Kidney (tissue), 14 donors: ENCODE results near the gene NEDD1. TPM values are rescaled to one million over a fixed set of nuclear protein-coding genes. Genes with fewer than 3 reads are reported as not detected.

Source experiments
- DNase-seq, 5 donors: peaks; one replicate each; pipeline ENCODE4 v3.0.0-alpha.2; 2013 to 2020
- FAIRE-seq: peaks from 2 replicates; lab custom pipeline; 2012; peaks lifted over from hg19 to GRCh38; lab: Jason Lieb, UNC
- H3K27ac ChIP-seq, 2 donors: one replicate each; pipeline ENCODE4 v1.7.0; 2013; ENCODE audit warnings: low read depth in 2 of 2, low read length in 2 of 2, inconsistent platforms in 1 of 2
- H3K27me3 ChIP-seq: one replicate; pipeline ENCODE4 v1.7.1; 2013; ENCODE audit warnings: low read length, inconsistent platforms; ENCODE audit not compliant: control insufficient read depth, insufficient read depth
- H3K36me3 ChIP-seq, 3 donors: one replicate each; pipeline versions ENCODE4 v1.7.0 to v1.7.1; 2013; ENCODE audit warnings: low read length in 3 of 3, control low read depth in 1 of 3, inconsistent platforms in 1 of 3; ENCODE audit not compliant: insufficient read depth in 3 of 3, control insufficient read depth in 2 of 3
- H3K4me1 ChIP-seq, 3 donors: one replicate each; pipeline versions ENCODE4 v1.7.0 to v1.7.1; 2013; ENCODE audit warnings: low read length in 3 of 3, inconsistent platforms in 1 of 3, low read depth in 1 of 3; ENCODE audit not compliant: control insufficient read depth in 2 of 3, insufficient read depth in 2 of 3
- H3K4me3 ChIP-seq, 3 donors: one replicate each; pipeline versions ENCODE4 v1.7.0 to v1.8.1; 2013; ENCODE audit warnings: low read length in 3 of 3, control low read depth in 1 of 3, inconsistent platforms in 1 of 3
- H3K9ac ChIP-seq, 3 donors: one replicate each; pipeline versions ENCODE4 v1.7.0 to v1.7.1; 2013; ENCODE audit warnings: low read length in 3 of 3, control low read depth in 1 of 3, inconsistent platforms in 1 of 3
- H3K9me3 ChIP-seq, 3 donors: one replicate each; pipeline versions ENCODE4 v1.7.0 to v1.7.1; 2013; ENCODE audit warnings: low read length in 3 of 3, control low read depth in 1 of 3, inconsistent platforms in 1 of 3; ENCODE audit not compliant: control insufficient read depth in 2 of 3, insufficient read depth in 1 of 3
- intact Hi-C: fragments of 100-400 bp; cut with DNase I; formaldehyde crosslinking; loops from one replicate; pipeline ENCODE4 v1.11.1; 2022
- polyA plus RNA-seq: library from polyadenylated mRNA; stranded (reverse); fragments of 350-450 nt; fragmentation: Illumina TruSeq; extraction: RNeasy Lipid Tissue Mini Kit (QIAGEN cat#74804); gene quantifications from one replicate; pipeline ENCODE4 v1.2.3, GENCODE V29; 2014; ENCODE audit warnings: low read depth, low replicate concordance; ENCODE audit not compliant: insufficient read depth
- total RNA-seq: library from RNA; stranded (reverse); fragmentation: NEBNext Ultra II Directional; extraction: Animal tissue kit (Norgen Biotek cat#: 25700); gene quantifications from one replicate; pipeline ENCODE4 v1.2.1, GENCODE V29; 2021
- TF ChIP-seq, protein P1 (sequence below): IDR thresholded peaks from 3 replicates; pipeline ENCODE4 v1.5.1; 2012; ENCODE audit warnings: mild to moderate bottlenecking, moderate library complexity, borderline replicate concordance; ENCODE audit not compliant: insufficient read depth; ENCODE audit errors: extremely low read depth
- donor health status: control.
- donor health status: control.
- donor health status: control.
- donor health status: control.
- donor health status: control.
- donor health status: DM: yes; HTN: yes; CAD: no.
- donor health status: Normal renal cell carcinoma (clear cell type).

NEDD1 gene
- total and polyA plus RNA-seq, 2 donors from 2014 or later, result 4.2 to 14.3 TPM

DNA sequence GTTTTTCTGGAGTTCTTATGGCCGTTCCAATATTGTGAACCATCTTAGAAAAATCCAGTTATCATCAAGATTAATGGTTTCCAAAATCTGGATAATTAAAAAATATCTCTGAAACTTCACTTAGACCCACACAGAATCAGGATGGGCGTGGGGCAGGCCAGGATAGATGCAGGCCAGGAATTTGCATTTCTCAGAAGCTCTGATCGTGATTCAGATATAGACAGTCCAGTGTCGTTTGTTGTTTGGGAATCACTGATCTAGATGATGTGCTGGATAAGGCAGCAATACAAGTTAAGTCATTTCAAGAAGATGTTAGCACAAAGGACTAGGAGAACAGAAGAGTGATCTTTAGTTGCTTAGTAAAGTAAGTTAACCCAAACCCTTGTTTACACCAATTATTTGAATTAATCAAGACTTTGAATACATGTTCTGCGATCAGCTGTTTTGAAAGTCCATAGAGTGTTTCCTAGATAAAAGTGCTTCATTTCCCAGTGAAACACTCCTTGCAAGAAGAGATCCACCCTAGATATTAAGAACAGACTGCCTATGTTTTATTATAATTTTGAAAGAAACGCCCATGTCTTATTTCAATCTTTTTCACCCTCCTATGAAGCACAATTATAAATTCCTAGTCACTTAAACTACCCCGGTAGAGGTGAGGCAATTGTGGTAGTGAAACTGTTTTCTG is 90.9 kb downstream of the NEDD1 start:
- Histone ChIP-seq H3K27me3 (no peaks in the 10 kb centered on the region), H3K9ac (no peak overlapping the region), H3K4me1 (no peaks in the 10 kb centered on the region), H3K4me3 (no peak overlapping the region), H3K27ac (no peak overlapping the region), H3K36me3 (no peaks in the 10 kb centered on the region), H3K9me3 (no peaks in the 10 kb centered on the region)
- TF ChIP-seq, protein P1, sequence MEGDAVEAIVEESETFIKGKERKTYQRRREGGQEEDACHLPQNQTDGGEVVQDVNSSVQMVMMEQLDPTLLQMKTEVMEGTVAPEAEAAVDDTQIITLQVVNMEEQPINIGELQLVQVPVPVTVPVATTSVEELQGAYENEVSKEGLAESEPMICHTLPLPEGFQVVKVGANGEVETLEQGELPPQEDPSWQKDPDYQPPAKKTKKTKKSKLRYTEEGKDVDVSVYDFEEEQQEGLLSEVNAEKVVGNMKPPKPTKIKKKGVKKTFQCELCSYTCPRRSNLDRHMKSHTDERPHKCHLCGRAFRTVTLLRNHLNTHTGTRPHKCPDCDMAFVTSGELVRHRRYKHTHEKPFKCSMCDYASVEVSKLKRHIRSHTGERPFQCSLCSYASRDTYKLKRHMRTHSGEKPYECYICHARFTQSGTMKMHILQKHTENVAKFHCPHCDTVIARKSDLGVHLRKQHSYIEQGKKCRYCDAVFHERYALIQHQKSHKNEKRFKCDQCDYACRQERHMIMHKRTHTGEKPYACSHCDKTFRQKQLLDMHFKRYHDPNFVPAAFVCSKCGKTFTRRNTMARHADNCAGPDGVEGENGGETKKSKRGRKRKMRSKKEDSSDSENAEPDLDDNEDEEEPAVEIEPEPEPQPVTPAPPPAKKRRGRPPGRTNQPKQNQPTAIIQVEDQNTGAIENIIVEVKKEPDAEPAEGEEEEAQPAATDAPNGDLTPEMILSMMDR, result no peak
- DNase-seq (no peak), FAIRE-seq (no peak)
- intact Hi-C loops, result no loop called here

DNA sequence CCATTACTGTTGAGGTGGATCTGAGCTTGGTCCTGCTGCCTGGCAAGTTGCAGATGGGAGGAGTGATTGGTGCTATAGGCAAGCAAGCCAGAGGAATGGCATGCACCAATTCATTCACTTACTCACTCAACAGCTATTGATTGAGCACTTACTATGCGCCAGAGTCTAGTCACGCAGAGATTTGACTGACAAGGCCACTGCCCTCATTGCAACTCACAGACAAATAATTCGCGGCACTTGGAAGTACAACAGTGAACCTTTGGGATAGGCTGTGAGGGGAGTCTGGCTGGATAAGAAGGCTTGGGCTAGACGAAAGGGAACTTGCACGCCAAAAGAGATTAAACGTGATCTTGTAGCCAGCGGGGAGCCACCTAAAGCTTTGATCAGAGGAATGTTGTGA is 96.2 kb downstream of the NEDD1 start:
- intact Hi-C loops, result no loop called here
- TF ChIP-seq, protein P1, result no peak
- no peaks in the 10 kb centered on the region for H3K9me3 ChIP-seq
- FAIRE-seq (no peak), DNase-seq (no peak)
- no peak overlapping the region for H3K4me3 ChIP-seq
- no peaks in the 10 kb centered on the region for H3K4me1 ChIP-seq
- no peak overlapping the region for H3K9ac ChIP-seq
- H3K27me3 ChIP-seq, result no peaks in the 10 kb centered on the region
- no peaks in the 10 kb centered on the region for H3K36me3 ChIP-seq
- no peak overlapping the region for H3K27ac ChIP-seq
